Thoracic aorta (tissue), 2 donors: ENCODE results near the gene TFDP1. TPM values are rescaled to one million over a fixed set of nuclear protein-coding genes. Genes with fewer than 3 reads are reported as not detected.

Experiments used
- ATAC-seq: fragments of 150-250 bp; one replicate; pipeline ENCODE4 v1.8.0; 2017; ENCODE audit warnings: low read depth; ENCODE audit not compliant: insufficient number of reproducible peaks, low FRiP score
- DNase-seq: peaks from one replicate; pipeline ENCODE4 v3.0.0-alpha.2; 2020; ENCODE audit warnings: low spot score
- H3K27ac ChIP-seq, 2 donors: fragments of 200-600 bp; sonication (generic); 1 replicate in 1 of 2; 2 replicates in 1 of 2; pipeline ENCODE4 v1.5.1; 2016; ENCODE audit warnings: mild to moderate bottlenecking in 2 of 2, moderate library complexity in 2 of 2
- H3K27me3 ChIP-seq: fragments of 200-600 bp; sonication (generic); replicated peaks from 2 replicates; pipeline ENCODE4 v1.6.0; 2016; ENCODE audit warnings: mild to moderate bottlenecking; ENCODE audit not compliant: insufficient read depth
- H3K36me3 ChIP-seq: fragments of 200-600 bp; sonication (generic); one replicate; pipeline ENCODE4 v1.5.1; 2016
- H3K4me1 ChIP-seq, 2 donors: fragments of 200-600 bp; sonication (generic); 1 replicate in 1 of 2; 2 replicates in 1 of 2; pipeline versions ENCODE4 v1.5.1 to v1.6.0; 2016; ENCODE audit warnings: low read depth in 2 of 2, mild to moderate bottlenecking in 1 of 2; ENCODE audit not compliant: control insufficient read depth in 1 of 2
- H3K4me3 ChIP-seq: fragments of 200-600 bp; sonication (generic); 2 replicates; pipeline ENCODE4 v1.5.1; 2016; ENCODE audit warnings: mild to moderate bottlenecking
- H3K9me3 ChIP-seq: fragments of 200-600 bp; sonication (generic); 2 replicates; pipeline ENCODE4 v1.5.1; 2016
- total RNA-seq, 2 donors: library from RNA; depleted of rRNA; stranded (reverse); fragments of >200 nt; gene quantifications; one replicate each; pipeline versions ENCODE4 v1.1.0 to v1.2.3, GENCODE V29; 2016
- TF ChIP-seq, protein P1 (sequence below): fragments of 200-600 bp; sonication (generic); IDR thresholded peaks from one replicate; pipeline ENCODE4 v1.5.1; 2019; ENCODE audit warnings: antibody characterized with exemption

The TFDP1 gene
- total RNA-seq, 2 donors from 2014 or later = 39.3 to 49.3 TPM

DNA sequence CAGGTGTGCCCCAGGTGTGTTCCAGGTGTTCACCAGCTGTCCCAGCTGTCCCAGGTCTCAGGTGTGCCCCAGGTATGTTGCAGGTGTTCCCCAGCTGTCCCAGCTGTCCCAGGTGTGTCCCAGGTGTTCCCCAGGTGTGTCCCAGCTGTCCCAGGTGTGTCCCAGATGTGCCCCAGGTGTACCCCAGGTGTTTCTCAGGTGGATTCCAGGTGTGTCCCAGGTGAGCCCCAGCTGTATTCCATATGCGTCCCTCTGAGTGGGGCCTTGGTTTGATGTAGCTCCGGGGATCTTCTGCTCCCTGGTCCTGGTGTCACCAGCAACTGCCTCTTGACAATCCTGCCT lies 81.7 kb downstream of the TFDP1 start:
- TF ChIP-seq, protein P1, sequence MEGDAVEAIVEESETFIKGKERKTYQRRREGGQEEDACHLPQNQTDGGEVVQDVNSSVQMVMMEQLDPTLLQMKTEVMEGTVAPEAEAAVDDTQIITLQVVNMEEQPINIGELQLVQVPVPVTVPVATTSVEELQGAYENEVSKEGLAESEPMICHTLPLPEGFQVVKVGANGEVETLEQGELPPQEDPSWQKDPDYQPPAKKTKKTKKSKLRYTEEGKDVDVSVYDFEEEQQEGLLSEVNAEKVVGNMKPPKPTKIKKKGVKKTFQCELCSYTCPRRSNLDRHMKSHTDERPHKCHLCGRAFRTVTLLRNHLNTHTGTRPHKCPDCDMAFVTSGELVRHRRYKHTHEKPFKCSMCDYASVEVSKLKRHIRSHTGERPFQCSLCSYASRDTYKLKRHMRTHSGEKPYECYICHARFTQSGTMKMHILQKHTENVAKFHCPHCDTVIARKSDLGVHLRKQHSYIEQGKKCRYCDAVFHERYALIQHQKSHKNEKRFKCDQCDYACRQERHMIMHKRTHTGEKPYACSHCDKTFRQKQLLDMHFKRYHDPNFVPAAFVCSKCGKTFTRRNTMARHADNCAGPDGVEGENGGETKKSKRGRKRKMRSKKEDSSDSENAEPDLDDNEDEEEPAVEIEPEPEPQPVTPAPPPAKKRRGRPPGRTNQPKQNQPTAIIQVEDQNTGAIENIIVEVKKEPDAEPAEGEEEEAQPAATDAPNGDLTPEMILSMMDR = no peak
- H3K9me3 ChIP-seq = peaks cover under 1% of the 10 kb centered on the region
- H3K36me3 ChIP-seq = no peaks in the 10 kb centered on the region
- H3K4me3 ChIP-seq = no peak overlapping the region
- H3K4me1 ChIP-seq = no peaks in the 10 kb centered on the region
- no peak overlapping the region for H3K27ac ChIP-seq
- no peaks in the 10 kb centered on the region for H3K27me3 ChIP-seq
- DNase-seq (no peak), ATAC-seq (no peak)

DNA sequence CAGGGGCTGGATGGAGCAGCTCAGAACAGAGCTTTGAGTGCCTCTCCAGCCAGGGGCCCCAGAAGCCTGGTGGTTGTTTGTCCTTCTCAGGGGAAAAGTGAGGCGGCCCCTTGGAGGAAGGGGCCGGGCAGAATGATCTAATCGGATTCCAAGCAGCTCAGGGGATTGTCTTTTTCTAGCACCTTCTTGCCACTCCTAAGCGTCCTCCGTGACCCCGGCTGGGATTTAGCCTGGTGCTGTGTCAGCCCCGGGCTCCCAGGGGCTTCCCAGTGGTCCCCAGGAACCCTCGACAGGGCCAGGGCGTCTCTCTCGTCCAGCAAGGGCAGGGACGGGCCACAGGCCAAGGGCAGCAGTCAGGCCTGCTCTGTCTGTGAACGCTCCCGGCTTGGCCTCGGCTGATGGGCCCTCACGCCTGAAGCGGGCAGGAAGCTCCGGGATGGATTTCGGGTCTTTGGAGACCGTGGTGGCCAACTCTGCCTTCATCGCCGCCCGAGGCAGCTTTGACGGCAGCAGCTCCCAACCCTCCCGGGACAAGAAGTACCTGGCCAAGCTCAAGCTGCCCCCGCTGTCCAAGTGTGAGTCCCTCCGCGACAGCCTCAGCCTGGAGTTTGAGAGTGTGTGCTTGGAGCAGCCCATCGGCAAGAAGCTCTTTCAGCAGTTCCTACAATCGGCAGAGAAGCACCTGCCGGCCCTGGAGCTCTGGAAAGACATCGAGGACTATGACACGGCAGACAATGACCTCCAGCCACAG lies 82.6 kb downstream of the TFDP1 start, which contains the start of gene GRK1:
Gene GRK1 (plus strand): TSS at position 269 of the 751 bp plus-strand sequence. CDS start 168 bp downstream, at position 437.
- Histone ChIP-seq H3K27ac (no peak within 1 kb of the TSS), H3K9me3 (no peaks in the 10 kb centered on the region), H3K36me3 (no peaks in the 10 kb centered on the region), H3K27me3 (no peaks in the 10 kb centered on the region), H3K4me1 (no peaks in the 10 kb centered on the region), H3K4me3 (no peak within 1 kb of the TSS)
- DNase-seq = no peak
- TF ChIP-seq, protein P1 = no peak
- ATAC-seq = no peak

DNA sequence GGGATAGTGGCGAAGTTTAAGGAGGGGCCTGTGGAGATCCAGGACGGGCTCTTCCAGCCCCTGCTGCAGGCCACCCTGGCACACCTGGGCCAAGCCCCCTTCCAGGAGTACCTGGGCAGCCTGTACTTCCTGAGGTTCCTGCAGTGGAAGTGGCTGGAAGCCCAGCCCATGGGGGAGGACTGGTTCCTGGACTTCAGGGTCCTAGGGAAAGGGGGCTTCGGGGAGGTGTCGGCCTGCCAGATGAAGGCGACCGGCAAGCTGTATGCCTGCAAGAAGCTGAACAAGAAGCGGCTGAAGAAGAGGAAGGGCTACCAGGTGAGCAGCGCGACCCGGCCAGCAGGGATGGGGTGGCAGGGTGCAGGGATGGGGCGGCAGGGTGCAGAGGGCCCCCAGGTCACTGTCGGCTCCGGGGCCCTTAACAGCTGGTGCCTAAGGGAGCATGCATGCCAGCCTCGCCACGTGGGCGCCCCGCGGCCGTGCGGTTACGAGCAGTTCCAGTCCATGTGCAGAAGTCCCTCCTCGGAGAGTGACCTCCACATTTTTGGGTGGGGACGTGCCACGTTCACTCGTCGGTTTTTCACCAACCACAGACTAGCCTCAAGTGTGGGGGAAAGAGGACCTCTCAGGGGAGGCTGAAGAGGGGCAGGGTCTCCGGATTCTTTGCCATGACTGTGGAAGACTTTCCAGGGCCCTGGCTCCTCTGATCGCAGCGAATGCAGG lies 83.4 kb downstream of the TFDP1 start:
- no peaks in the 10 kb centered on the region for H3K4me1 ChIP-seq
- no peaks in the 10 kb centered on the region for H3K9me3 ChIP-seq
- H3K4me3 ChIP-seq = no peak overlapping the region
- no peaks in the 10 kb centered on the region for H3K36me3 ChIP-seq
- H3K27me3 ChIP-seq = no peaks in the 10 kb centered on the region
- no peak overlapping the region for H3K27ac ChIP-seq
- ATAC-seq (no peak), DNase-seq (no peak)
- TF ChIP-seq, protein P1 = no peak

DNA sequence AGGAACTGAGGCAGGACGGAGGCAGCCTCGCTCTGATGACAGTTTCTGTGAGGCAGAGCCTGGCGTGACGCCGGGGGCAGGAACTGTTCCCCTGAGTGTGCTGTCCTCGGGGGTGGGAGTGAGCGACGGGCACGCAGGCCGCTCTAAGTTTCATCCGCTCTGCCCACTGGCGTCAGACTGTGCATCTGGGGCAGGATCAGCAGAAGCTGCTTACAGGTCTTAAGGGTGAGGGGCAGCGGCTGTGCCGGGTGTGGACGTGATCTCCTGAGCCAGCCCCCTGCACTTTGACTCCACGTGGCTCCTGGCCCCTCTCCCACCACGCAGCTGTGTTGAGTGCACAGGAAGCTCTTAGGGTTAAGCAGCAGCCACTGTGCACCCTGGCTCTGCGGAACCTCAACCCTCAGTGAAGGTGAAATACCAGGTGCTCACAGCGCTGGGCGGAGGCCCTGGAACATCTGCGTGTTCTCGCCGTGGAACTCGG lies 84.0 kb downstream of the TFDP1 start:
- DNase-seq (no peak), ATAC-seq (no peak)
- Histone ChIP-seq H3K36me3 (no peaks in the 10 kb centered on the region), H3K4me3 (no peak overlapping the region), H3K9me3 (no peaks in the 10 kb centered on the region), H3K27ac (no peak overlapping the region), H3K4me1 (no peaks in the 10 kb centered on the region), H3K27me3 (no peaks in the 10 kb centered on the region)
- TF ChIP-seq, protein P1 = no peak

DNA sequence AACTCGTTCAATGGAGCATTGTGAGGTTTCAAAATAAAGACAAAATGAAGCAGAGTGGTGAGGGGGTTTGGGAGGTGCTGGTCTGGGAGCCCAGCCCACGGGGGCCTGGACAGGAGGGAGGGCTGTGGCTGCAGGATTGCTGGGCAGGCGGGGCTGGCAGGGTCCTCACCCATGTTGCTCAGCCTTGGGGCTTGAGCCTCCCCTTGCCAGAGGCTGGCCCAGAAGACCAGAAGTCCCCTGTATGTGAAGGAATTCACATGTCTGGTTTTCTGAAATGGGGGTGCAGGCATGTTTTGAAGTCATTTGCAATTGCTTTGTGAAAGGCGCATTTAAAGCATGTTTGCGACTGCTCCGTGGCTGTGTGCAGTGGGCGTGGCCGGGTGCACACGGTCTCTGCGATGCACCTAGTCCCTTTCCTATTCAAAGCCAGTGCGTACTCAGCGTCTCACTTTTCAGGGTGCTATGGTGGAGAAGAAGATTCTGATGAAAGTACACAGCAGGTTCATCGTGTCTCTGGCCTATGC lies 84.7 kb downstream of the TFDP1 start:
- Histone ChIP-seq H3K4me3 (no peak overlapping the region), H3K9me3 (no peaks in the 10 kb centered on the region), H3K27ac (no peak overlapping the region), H3K4me1 (no peaks in the 10 kb centered on the region), H3K27me3 (no peaks in the 10 kb centered on the region), H3K36me3 (no peaks in the 10 kb centered on the region)
- DNase-seq = no peak
- TF ChIP-seq, protein P1 = no peak
- ATAC-seq = no peak
